Measurements from ENCODE around the gene DRD5.
"Not testable (repeated sequence)": the region's sequence is repeated elsewhere in the genome, so short reads cannot be mapped to it uniquely, and the experiment has no call there.

Gene DRD5

DNA sequence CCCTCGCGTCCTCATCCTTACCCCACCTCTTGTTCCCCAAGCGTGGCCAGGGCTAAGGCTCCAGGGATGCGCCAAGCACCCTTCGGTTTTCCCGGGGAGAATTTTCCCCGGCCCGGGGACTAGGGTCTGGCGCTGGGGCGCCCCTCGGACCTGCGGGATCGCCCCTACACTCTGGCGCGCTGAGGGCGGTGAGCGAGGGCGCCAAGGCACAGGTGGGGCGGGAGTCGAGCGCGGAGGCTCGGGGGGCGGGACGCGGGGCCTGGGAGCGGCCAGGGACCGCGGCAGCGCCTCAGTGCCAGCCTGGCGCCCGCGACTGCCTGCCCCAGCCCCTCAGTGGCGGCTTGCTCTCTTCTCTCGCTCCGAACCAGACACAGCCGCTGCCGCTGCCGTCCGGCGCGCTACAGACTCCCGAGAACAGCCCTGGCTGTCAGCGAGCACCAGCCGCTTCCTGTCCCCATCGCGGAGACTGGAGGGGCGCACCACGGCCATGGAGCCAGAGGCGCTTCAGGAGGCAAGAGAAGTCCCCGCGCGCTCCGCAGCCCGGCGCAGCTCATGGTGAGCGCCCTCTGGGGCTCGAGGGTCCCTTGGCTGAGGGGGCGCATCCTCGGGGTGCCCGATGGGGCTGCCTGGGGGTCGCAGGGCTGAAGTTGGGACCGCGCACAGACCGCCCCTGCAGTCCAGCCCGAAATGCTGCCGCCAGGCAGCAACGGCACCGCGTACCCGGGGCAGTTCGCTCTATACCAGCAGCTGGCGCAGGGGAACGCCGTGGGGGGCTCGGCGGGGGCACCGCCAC lies at the start of gene DRD5:
Gene DRD5, plus strand, starts transcription at position 292 of the 793 bp plus-strand sequence. Its CDS starts 396 bp downstream, at position 688.
- no peak for DNase-seq

DNA sequence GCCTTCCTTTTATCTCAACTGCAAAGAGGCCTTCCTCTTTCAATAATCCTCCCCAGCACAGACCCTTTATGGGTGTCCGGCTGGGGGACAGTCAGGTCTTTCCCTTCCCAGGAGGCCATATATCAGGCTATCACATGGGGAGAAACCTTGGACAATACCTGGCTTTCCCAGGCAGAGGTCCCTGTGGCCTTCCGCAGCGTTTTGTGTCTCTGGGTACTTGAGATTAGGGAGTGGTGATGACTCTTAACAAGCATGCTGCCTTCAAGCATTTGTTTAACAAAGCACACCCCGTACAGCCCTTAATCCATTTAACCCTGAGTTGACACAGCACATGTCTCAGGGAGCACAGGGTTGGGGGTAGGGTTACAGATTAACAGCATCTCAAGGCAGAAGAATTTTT lies 49.2 kb upstream of the DRD5 start:
- not testable (repeated sequence) for DNase-seq

DNA sequence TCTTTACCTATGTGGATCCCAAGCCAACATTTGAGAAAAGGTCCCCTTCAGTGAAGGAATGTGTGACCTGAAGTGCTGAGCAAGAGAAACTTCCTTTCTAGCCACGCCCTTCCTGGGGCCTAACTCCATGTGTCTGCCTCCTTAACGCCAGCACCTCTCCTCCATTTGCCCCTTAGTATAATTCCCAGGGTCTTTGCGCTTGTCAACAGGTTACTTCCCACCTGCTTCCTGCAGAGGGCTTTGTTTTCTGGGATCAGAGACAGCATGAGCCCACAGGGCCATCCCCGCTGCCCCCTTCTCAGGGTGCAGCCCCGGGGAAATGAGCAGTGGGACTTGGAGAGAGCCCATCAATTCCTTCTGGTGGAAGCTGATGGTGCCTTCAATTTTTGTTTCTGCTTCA lies 45.9 kb upstream of the DRD5 start:
- DNase-seq: no peak

DNA sequence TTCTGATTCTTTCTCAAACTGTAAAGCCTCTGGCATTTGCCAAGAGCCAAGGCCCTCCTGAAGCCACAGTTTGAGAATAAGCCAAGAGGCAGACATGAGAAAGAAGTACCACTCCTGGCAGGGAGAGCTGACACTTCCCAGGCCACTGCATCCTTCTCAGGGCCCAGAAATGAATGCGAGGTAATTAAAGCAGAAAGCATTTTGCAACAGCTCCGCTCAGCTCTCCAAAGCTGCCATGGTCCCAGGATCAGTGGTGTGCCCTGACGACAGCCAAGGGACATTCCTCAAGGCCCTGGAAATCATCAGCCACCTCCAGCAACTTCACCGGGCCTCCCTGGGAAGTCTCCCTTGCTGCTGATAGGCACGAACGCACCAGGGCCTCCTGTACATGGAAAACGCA lies 44.2 kb upstream of the DRD5 start:
- not testable (repeated sequence) for DNase-seq

DNA sequence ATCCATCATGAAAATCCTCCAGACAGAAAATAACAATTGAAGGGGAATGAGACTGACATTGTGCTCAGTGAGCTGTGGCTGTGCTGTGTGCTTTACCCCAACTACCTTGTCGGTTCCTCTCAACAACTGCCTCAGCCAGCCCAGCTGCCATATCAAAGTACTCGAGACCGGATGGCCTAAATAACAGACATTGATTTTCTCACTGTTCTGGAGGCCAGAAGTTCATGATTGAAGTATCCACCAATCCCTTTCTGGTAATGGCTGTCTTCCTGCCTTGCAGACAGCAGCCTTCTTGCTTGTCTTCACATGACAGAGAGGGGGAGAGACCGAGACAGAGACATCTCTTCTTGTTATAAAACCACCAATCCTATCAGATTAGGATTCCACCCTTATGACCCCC lies 37.6 kb upstream of the DRD5 start:
- not testable (repeated sequence) for DNase-seq

DNA sequence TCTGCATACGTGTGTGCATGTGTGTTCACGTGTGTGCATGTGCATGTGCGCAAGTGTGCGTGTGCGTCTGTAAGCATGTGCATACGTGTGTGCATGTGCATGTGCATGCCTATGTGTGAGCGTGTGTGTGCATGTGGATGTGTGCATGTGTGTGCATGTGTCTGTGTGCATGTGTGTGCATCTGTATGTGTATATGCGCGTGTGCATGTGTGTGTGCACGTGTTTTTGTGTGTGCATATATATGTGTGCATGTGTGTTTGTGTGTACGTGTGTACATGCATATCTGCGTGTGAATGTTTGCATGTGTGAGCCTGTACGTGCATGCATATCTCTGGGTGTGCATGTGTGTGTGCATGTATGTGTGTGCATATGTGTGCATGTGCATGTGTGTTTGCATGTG lies 35.7 kb upstream of the DRD5 start:
- no peak for DNase-seq

DNA sequence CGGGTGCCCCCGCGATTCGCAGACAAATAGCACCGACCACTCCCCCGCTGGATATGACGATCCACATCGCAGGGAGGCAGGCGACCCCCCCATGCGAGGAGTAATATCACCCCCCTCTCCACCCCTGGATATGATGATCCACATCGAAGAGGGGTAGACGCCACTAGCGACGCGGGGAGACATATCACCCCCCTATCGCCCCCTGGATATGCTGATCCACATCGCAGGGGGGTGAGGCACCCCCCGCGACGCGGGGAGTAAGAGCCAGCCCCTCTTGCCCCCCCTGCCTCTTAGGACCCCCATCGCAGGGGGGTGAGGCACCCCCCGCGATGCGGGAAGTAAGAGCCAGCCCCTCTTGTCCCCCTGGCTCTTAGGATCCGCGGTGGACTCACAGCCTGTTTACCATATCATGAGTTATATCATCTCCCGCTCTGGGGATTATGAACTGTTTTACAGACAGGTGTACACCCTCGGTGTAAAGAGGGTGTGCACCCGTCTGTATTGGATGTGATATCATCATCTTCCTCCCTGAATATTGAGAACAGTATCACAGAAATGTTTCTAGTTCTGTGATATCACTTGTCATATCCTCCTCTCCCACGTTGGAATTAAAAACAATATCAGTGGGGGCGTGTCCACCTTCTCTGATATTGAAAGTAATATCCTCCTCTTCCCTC lies 22.7 kb upstream of the DRD5 start:
- no peak for DNase-seq

DNA sequence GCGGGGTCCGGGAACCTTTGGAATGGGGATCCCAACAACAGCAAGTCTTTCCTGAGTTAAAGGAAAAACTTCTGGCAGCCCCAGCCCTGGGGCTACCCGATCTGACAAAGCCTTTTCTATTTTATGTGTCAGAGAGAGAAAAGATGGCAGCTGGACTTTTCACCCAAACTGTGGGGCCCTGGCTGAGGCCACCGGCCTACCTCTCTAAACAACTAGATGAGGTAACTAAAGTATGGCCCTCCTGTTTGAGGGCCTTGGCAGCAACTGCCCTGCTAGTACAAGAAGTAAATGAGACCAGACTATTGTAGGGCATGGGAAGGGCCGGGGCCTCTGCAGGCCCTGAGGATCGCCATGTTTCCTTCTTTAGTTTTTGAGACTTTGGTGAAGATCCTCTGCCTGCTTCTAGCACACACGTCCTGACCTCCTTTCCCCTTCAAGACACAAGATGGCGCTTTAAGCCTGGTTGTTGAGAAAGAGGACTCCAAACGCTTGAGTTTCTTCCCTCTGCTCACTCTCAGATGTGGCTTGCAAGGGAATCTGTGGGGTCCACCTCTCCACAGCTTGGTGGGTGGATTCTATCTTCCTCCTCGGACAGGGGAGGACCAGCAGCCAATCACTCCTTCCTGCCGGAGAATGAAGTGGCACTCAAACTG lies 18.5 kb upstream of the DRD5 start:
- peak; percentile 37 for DNase-seq

DNA sequence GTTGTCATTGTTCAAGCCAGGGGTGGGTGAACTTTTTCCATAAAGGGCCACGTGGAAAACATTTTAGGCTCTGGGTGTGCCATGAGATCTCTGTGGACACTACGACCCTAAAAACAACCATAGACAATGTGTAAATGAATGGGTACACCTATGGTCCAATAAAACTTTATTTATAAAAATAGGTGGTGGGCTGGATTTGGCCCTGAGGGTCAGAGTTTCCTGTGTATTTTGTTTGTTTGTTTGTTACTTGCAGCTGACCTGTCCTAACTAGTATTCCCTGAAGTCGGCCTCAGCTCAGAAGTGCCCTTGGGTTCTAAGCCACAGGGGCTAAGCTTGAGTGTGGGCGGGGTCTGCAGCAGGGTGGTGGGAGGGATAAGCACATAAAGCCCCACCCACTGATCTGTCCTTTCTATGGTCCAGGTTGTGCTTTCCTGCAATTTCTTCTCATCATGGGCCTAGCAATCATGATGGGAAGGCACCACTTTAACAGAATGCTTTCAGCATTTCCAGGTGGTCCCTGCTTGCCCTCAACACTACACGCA lies 17.2 kb upstream of the DRD5 start:
- DNase-seq: no peak

DNA sequence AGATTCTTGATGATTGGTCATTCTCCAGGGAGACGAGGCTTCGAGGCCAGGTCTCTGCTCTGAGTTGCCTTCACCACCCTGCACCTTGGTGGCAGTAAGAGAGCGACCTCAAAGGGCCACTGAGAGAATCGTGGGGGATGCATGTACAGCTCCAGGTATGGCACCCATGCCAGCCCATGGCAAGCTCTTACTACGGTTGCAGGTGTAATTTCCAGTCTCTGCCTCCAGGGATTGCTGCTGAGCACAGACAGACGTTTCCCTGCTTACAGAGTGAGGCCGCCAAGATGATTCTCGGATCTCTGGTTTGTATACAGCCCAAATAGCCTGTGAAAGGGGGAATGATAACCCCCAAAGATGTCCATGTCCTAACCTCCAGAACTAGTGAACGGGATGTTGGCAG lies 16.3 kb upstream of the DRD5 start:
- no peak for DNase-seq

DNA sequence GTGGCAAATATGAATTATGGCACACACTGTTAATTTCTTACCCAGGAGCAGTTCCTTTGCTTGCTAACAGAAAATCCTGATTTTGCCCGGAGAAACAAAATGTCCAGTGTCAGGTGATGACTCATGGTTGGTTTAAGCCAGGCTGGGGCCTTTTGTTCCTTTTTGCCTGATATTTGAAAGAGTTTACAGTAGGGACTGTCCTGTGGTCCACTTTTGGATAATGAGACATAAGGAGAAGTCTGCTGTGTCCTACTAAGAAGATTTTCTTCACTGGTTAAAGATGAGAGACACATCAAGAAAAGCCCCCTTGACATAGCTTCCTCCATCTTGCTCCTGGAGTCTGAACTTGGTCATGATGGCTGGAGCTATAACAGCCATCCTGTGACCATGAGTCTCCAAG lies 12.1 kb upstream of the DRD5 start:
- no peak for DNase-seq

DNA sequence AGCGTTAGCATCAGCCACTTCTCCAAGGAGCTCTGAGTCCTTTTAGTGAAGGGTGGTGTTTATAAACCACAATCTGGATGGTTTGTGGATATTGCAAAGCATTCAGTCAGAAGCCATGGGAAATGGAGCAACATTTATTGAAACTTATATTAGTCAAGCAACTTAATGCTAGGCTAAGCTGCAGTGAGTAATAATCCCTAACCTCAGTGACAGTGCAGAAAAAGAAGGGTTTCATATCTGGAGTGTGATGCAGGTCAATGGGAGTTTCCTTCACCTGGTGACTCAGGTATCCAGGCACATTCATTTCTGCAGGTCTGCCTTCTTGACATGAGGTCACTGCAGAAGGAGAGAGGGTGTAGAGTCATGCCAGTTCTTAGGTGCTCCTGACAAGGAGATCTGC lies 10.4 kb upstream of the DRD5 start:
- no peak for DNase-seq

DNA sequence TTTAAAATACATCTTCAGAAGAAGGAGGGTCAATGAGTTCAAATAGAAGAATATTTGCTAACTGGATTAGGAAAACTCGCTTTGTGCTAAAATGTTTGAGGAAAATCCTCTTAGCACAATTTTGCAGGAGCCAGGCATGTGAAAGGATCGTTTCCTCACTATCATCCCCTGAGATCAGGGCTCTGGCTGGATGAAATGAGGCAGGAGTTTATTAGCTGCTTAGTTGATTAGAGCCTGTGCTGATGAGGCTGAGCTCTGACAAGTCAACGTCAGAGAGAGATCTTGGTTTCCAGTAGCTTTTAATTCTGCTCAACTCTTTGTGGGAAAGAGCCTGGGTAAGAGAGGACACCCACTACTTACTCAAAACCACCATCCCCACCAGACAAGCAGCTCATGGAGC lies 8.0 kb upstream of the DRD5 start:
- no peak for DNase-seq

DNA sequence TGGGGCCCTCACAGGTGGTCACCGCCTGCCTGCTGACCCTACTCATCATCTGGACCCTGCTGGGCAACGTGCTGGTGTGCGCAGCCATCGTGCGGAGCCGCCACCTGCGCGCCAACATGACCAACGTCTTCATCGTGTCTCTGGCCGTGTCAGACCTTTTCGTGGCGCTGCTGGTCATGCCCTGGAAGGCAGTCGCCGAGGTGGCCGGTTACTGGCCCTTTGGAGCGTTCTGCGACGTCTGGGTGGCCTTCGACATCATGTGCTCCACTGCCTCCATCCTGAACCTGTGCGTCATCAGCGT lies 652 bp downstream of the DRD5 start:
- DNase-seq: no peak

DNA sequence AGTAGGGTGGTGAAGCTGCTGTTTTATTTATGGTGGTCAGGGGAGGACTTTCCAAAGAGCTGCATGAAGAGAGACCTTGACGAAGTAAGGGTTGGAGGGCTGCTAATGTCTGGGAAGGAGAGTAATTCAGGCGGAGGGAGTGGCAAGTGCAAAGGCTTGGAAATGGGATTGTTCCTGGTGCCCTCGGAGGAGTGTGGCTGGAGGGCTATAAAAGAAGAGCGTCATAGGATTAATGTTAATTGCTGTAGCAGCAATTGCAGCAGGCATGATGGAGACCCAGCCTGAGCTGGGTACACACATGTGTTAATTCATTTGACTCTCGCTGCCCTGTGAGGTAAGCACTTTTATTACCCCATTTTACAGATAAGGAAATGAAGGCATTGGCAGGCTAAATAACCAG lies 4.5 kb downstream of the DRD5 start:
- DNase-seq: not testable (repeated sequence)

DNA sequence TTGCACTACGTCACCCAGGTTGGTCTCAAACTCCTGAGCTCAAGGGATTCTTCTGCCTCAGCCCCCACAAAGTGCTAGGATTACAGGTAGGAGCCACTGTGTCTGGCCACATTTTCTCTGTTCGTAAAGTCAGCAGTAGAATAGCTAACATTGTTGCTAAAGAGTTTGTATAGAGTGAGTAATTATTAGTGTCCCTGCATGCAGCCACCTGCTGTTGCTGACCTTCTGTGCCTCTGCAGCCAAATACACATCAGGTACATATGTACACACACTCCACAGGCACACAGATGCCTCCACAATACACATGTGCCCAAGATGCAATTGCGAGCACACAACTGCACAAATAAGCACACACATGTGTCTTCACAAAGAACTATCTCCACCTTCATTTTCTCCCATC lies 10.9 kb downstream of the DRD5 start:
- no peak for DNase-seq

DNA sequence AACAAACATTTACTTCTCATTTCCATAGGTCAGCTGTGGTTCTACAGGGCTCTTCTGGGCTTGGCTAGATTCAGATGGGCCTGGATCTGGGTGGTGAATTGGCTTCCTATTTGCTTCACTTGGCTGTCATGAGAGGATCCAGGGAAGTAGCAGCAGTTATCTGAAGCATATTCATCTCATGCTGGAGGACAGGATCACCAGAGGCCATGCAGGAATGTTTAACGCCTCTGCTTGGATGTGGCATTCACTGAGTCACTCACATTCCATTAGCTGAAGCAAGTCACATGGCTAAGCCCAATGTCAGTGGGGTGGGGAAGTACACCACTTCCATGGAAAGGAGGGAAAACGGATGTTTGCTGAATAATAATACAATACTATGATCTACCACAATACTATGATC lies 15.2 kb downstream of the DRD5 start:
- not testable (repeated sequence) for DNase-seq

DNA sequence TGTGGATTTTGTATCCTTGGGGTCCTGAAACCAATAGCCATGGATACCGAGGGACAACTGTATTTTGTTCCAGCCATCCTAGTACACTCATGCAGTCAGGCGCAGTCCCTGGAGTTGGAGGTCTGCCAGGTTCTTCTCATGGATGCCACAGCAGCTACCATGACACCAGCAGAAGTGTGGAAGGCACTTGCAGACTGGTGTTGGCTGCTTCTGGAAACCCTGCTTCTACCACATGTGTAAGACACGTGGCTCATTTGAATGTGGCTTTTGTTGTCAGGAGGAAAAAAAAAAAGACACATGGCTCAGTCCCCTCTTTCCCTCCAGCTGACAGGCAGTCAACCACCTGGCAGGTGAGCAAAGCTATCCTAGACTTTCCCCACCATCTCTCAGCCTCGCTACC lies 19.4 kb downstream of the DRD5 start:
- DNase-seq: no peak

DNA sequence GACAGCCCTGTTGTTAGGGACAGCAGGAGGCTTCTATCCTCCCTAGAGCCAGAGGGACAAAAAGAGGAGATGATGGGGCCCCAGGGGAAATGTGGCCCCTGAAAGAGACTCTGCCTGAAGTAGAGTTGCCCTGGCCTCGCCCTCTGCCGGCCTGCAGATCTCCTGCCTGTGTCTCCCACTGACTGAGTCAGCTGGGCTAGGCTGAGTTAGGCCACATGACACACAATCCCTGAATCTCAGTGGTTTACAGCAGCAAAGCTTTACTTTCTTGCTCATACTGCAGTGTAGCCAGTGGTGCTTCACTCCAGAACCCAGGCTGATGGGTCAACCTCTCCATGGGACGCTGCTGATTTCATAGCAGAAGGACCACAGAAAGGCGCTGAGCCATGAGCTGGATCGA lies 23.5 kb downstream of the DRD5 start:
- no peak for DNase-seq

DNA sequence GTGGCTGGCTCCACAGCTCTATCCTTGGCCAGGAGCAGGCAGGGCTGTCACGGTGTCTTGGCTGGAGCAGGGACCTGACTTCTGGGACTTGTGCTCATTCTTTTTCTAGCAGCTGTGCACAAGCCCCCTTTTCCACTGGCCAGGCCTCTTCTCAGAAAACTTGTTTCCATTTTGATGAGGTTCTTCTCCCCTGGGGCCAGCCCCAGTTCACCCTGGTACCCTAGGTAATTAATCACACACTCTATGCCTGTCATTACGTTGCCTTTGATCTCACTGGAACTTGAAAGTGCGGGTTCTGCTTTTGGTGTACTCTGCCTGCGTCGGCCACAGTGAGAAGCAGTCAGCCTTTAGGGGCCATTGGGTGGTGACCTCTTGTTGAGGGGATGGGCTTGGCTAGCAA lies 26.6 kb downstream of the DRD5 start:
- DNase-seq: no peak

DNA sequence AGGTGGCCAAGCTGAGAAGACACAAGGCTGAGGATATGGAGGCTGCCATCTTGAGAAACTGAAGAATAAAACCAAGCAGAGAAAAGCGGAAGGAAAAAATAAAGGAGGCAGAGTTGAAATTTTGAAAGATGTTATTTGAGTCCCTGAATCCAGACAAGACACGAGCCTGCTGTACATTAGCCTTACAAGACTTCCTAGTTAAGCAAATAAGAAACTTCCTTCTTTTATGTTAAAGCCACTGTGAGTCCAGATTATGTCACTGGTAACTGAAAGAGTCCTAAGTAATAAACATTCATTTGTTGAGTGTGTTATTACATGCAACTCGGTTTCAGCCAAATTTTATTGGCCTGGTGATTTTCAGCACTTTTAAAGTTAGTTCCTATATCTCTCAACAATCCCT lies 30.4 kb downstream of the DRD5 start:
- DNase-seq: no peak

DNA sequence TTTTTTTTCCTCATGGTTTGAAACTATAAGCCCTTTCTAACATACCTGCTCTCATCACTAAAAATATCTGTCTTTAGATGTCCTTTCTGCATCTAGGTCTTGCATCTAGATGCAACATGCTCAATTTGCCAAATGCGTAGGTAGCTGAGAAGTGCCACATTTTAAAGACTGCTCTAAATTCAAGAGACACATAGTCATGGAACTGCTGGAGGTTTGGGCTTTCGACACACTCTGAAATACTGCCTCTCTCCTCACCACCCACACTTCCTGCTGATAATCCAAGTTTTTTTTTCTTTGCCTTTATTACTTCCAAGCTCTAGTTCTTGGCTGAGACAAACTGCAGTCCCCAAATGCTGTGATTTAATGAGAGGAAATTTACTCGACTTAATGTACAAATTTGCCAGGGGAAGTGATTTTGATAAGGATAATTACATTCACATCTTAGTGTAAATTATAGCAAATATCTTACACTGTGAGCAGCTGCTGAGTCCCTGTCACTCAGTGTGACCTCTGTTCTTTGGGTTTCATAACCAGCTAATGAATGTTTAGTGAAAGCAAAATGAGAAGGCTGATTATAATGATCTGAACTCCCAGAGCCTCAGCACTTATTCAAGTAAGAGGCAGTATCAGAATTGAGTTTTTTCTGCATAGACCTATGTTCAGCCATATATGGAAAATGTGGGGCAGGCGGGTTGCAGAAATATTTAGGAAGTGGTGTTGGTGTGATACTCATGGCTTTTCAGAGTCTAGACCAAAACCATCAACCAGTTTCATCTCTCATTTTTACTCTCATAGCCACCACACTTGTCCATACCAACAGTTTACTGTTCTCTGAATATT lies 31.3 kb downstream of the DRD5 start:
- DNase-seq: no peak

DNA sequence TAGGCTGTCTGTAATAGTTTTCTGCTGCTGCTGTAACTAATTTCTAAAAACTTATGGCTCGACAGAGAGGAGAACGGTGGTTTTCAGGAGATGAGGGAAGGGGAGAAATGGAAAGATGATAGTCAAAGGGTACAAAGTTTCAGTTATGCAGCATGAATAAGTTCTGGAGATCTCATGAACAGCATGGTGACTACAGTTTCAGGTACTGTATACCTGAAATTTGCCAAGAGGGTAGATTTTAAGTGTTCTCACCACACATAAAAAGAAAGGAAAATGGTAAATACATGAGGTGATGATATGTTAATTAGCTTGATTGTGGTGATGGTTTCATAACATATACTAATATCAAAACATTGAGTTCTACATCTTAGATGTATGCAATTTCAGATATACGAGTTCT lies 34.9 kb downstream of the DRD5 start:
- no peak for DNase-seq
